ENCODE results near the gene C19orf25.
A peak's percentile ranks its signal among the peaks of the same experiment; 100 is the strongest.

Gene C19orf25

DNA sequence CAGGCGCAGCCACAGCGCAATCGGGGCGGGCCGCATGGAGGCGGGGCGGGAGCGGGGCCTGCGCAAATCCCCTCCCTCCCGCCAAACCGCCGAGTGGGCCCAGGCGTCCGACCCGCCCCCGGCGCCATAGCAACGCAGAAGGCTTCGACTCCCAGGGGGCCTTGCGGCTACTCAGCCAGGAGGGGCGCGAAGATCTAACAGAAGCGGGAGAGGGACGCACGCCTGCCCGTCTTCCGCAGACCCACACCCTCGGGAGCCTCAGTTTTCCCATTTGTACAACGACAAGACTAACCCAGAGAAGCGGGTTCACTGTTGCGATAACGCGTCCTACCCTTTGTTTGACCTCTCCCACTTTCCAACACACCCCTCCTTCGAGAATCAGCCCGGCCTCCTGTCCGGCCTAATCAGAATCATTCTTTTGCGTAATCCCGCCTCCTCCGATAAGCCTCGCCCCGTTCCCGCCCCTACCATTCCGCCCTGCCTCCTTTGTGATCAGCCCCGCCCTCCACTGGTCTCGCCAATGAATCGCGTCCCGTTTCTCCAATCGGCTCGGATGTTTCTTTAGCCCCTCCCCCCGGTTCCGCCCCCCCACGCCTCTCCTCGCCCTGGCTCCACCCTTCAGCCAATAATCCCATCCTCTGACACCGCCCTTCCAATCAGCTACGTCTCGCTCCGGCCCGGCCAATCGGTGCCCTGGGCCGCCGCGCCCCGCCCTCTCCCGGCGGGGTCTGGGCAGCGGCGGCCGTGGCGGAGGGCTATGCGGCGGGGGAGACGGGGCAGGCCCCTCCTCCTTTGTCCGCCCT lies 11.5 kb upstream of the C19orf25 start, which contains the start of gene PCSK4:
TSS of gene PCSK4 (minus strand) at position 40 of the 803 bp plus-strand sequence. CDS start at position 36, 4 bp downstream.
- H3K27me3 ChIP-seq (ENCODE audit: insufficient read depth, low read length, poor library complexity), result peaks cover 4% of the 10 kb centered on the region
- no CpG with 5 or more reads among the region's 74 CpGs for WGBS (ENCODE audit: extremely low coverage, insufficient coverage, low lambda C conversion rate)
- no peak within 1 kb of the TSS for H3K27ac ChIP-seq (ENCODE audit: low read depth, low read length)

GRCh38 chr19:1489463-1490310 lies 10.7 kb upstream of the C19orf25 start:
- H3K18ac ChIP-seq (ENCODE audit: low read length), result peak overlapping the region; percentile 11
- no peaks in the 10 kb centered on the region for H3K79me2 ChIP-seq (ENCODE audit: control insufficient read depth, insufficient read depth, low read length)
- H3K56ac ChIP-seq (ENCODE audit: low read length), result peak overlapping the region; percentile 87
- H2BK120ac ChIP-seq (ENCODE audit: low read depth, low read length), result no peak overlapping the region
- H3K9ac ChIP-seq (ENCODE audit: low read length), result peak overlapping the region; percentile 82
- peaks cover 4% of the 10 kb centered on the region for H3K27me3 ChIP-seq (ENCODE audit: insufficient read depth, low read length, poor library complexity)
- no peak for DNase-seq
- no peak overlapping the region for H2BK15ac ChIP-seq (replicated peaks; ENCODE audit: low read depth)
- H2BK5ac ChIP-seq (ENCODE audit: low read length), result no peak overlapping the region
- H3K4me3 ChIP-seq (ENCODE audit: low read length), result peak overlapping the region; percentile 35
- no peak overlapping the region for H3K23ac ChIP-seq (ENCODE audit: low read length)
- H3K4ac ChIP-seq (ENCODE audit: low read depth, low read length), result no peak overlapping the region
- H3K79me1 ChIP-seq (ENCODE audit: low read length), result no peaks in the 10 kb centered on the region
- H4K8ac ChIP-seq (ENCODE audit: low read depth, low read length), result no peak overlapping the region
- no peak overlapping the region for H4K5ac ChIP-seq (ENCODE audit: low read length)
- no peaks in the 10 kb centered on the region for H3K4me1 ChIP-seq (ENCODE audit: control insufficient read depth, low read depth, low read length)
- H2AK5ac ChIP-seq (ENCODE audit: low read length), result no peak overlapping the region
- no peak overlapping the region for H3K27ac ChIP-seq (ENCODE audit: low read depth, low read length)
- H3K4me2 ChIP-seq (ENCODE audit: low read length), result peak overlapping the region; percentile 67
- no CpG with 5 or more reads among the region's 37 CpGs for WGBS (ENCODE audit: extremely low coverage, insufficient coverage, low lambda C conversion rate)
- no peaks in the 10 kb centered on the region for H3K36me3 ChIP-seq (ENCODE audit: control insufficient read depth, insufficient read depth, low read length)

More for the DNA sequence above, 11.5 kb upstream of the C19orf25 start, which contains the start of gene PCSK4:
- H3K4me3 ChIP-seq (ENCODE audit: low read length), result peak within 1 kb of the TSS; percentile 41
- H2BK120ac ChIP-seq (ENCODE audit: low read depth, low read length), result no peak within 1 kb of the TSS
- H2AK5ac ChIP-seq (ENCODE audit: low read length), result no peak within 1 kb of the TSS
- H3K56ac ChIP-seq (ENCODE audit: low read length), result peak within 1 kb of the TSS; percentile 87
- H4K5ac ChIP-seq (ENCODE audit: low read length), result no peak within 1 kb of the TSS
- no peaks in the 10 kb centered on the region for H3K79me1 ChIP-seq (ENCODE audit: low read length)
- no peaks in the 10 kb centered on the region for H3K36me3 ChIP-seq (ENCODE audit: control insufficient read depth, insufficient read depth, low read length)
- no peaks in the 10 kb centered on the region for H3K79me2 ChIP-seq (ENCODE audit: control insufficient read depth, insufficient read depth, low read length)
- H3K4ac ChIP-seq (ENCODE audit: low read depth, low read length), result no peak within 1 kb of the TSS
- H3K18ac ChIP-seq (ENCODE audit: low read length), result peak within 1 kb of the TSS; percentile 11
- peak; percentile 99 for DNase-seq
- peak within 1 kb of the TSS; percentile 82 for H3K9ac ChIP-seq (ENCODE audit: low read length)
- no peak within 1 kb of the TSS for H2BK5ac ChIP-seq (ENCODE audit: low read length)
- no peak within 1 kb of the TSS for H2BK15ac ChIP-seq (replicated peaks; ENCODE audit: low read depth)
- no peaks in the 10 kb centered on the region for H3K4me1 ChIP-seq (ENCODE audit: control insufficient read depth, low read depth, low read length)
- no peak within 1 kb of the TSS for H4K8ac ChIP-seq (ENCODE audit: low read depth, low read length)
- peak within 1 kb of the TSS; percentile 85 for H3K4me2 ChIP-seq (ENCODE audit: low read length)
- no peak within 1 kb of the TSS for H3K23ac ChIP-seq (ENCODE audit: low read length)

DNA sequence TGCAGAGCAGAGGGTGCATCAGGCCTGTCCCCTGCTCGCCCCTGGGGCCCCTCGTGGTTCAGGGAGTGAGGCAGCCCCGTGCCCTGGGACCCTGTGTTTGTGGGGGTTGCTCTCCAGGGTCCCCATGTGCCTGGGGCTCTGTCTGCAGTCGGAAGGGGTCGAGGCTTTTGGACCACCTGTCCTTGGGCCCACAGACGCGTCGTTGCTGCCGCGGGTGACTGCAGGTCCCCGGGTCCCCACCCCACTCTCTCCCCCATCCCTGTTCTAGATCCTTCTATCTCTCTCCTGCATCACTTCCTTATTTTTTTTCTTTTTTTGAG lies 9.2 kb upstream of the C19orf25 start:
- H3K4me3 ChIP-seq (ENCODE audit: low read length), result no peak overlapping the region
- no peak overlapping the region for H2BK5ac ChIP-seq (ENCODE audit: low read length)
- no peak overlapping the region for H3K9ac ChIP-seq (ENCODE audit: low read length)
- H3K27ac ChIP-seq (ENCODE audit: low read depth, low read length), result no peak overlapping the region
- H3K4me2 ChIP-seq (ENCODE audit: low read length), result no peak overlapping the region
- no peak overlapping the region for H4K8ac ChIP-seq (ENCODE audit: low read depth, low read length)
- no peak overlapping the region for H3K18ac ChIP-seq (ENCODE audit: low read length)
- WGBS (ENCODE audit: extremely low coverage, insufficient coverage, low lambda C conversion rate), result no CpG with 5 or more reads among the region's 11 CpGs
- H2AK5ac ChIP-seq (ENCODE audit: low read length), result no peak overlapping the region
- peaks cover 4% of the 10 kb centered on the region for H3K27me3 ChIP-seq (ENCODE audit: insufficient read depth, low read length, poor library complexity)
- no peak overlapping the region for H4K5ac ChIP-seq (ENCODE audit: low read length)
- H3K79me2 ChIP-seq (ENCODE audit: control insufficient read depth, insufficient read depth, low read length), result no peaks in the 10 kb centered on the region
- H3K56ac ChIP-seq (ENCODE audit: low read length), result no peak overlapping the region
- H3K79me1 ChIP-seq (ENCODE audit: low read length), result no peaks in the 10 kb centered on the region
- no peak for DNase-seq
- H3K4ac ChIP-seq (ENCODE audit: low read depth, low read length), result no peak overlapping the region
- no peak overlapping the region for H2BK15ac ChIP-seq (replicated peaks; ENCODE audit: low read depth)
- no peak overlapping the region for H2BK120ac ChIP-seq (ENCODE audit: low read depth, low read length)
- H3K4me1 ChIP-seq (ENCODE audit: control insufficient read depth, low read depth, low read length), result no peaks in the 10 kb centered on the region
- H3K36me3 ChIP-seq (ENCODE audit: control insufficient read depth, insufficient read depth, low read length), result no peaks in the 10 kb centered on the region
- H3K23ac ChIP-seq (ENCODE audit: low read length), result no peak overlapping the region

DNA sequence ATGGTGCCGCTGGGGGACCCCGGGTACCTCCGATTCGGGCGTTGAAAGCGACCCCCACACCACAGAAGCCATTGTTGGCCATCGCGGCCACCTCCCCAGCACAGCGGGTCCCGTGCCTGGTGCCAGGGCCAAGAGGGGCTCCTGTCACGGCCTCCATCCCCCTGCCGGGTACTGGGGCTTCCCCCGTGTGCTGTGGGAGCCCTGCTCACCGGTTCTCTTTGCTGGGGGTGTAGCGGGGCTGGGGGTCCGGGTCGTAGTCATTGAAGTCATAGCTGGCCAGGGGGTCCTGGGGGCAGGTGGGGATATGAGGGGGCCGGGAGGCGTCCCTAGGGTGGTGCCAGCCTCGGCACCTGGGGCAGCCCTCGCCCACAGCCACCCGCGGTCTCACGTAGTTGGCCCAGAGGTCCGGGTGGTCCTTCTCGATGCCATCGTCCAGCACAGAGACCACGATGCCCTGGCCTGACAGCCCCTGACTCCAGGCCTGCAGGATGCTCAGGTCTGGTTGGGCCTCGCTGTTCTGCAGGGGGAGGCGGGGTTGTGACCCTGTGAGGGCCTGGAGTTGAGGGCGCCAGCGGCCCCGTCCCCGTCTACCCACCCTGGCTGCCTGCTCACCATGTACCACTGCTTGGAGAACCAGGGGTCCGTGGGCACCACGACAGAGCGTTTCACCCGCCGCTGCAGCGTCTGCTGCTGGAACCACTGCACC lies 8.7 kb upstream of the C19orf25 start:
- no peak overlapping the region for H3K18ac ChIP-seq (ENCODE audit: low read length)
- H3K9ac ChIP-seq (ENCODE audit: low read length), result no peak overlapping the region
- H3K79me1 ChIP-seq (ENCODE audit: low read length), result no peaks in the 10 kb centered on the region
- H2AK5ac ChIP-seq (ENCODE audit: low read length), result no peak overlapping the region
- H4K5ac ChIP-seq (ENCODE audit: low read length), result no peak overlapping the region
- H4K8ac ChIP-seq (ENCODE audit: low read depth, low read length), result no peak overlapping the region
- H3K4ac ChIP-seq (ENCODE audit: low read depth, low read length), result no peak overlapping the region
- no peak overlapping the region for H2BK120ac ChIP-seq (ENCODE audit: low read depth, low read length)
- no peak overlapping the region for H3K4me2 ChIP-seq (ENCODE audit: low read length)
- H3K27ac ChIP-seq (ENCODE audit: low read depth, low read length), result no peak overlapping the region
- no peaks in the 10 kb centered on the region for H3K4me1 ChIP-seq (ENCODE audit: control insufficient read depth, low read depth, low read length)
- no peak overlapping the region for H3K23ac ChIP-seq (ENCODE audit: low read length)
- no CpG with 5 or more reads among the region's 40 CpGs for WGBS (ENCODE audit: extremely low coverage, insufficient coverage, low lambda C conversion rate)
- no peak for DNase-seq
- H3K79me2 ChIP-seq (ENCODE audit: control insufficient read depth, insufficient read depth, low read length), result no peaks in the 10 kb centered on the region
- no peak overlapping the region for H2BK15ac ChIP-seq (replicated peaks; ENCODE audit: low read depth)
- H3K27me3 ChIP-seq (ENCODE audit: insufficient read depth, low read length, poor library complexity), result peaks cover 4% of the 10 kb centered on the region
- H3K4me3 ChIP-seq (ENCODE audit: low read length), result no peak overlapping the region
- no peak overlapping the region for H3K56ac ChIP-seq (ENCODE audit: low read length)
- H2BK5ac ChIP-seq (ENCODE audit: low read length), result no peak overlapping the region
- no peaks in the 10 kb centered on the region for H3K36me3 ChIP-seq (ENCODE audit: control insufficient read depth, insufficient read depth, low read length)

- Histone ChIP-seq H3K4me1 (ENCODE audit: control insufficient read depth, low read depth, low read length) (no peaks in the 10 kb centered on the region), H3K56ac (ENCODE audit: low read length) (no peak overlapping the region), H2AK5ac (ENCODE audit: low read length) (no peak overlapping the region), H2BK120ac (ENCODE audit: low read depth, low read length) (no peak overlapping the region), H3K4me3 (ENCODE audit: low read length) (no peak overlapping the region), H4K8ac (ENCODE audit: low read depth, low read length) (no peak overlapping the region), H3K4ac (ENCODE audit: low read depth, low read length) (no peak overlapping the region), H2BK5ac (ENCODE audit: low read length) (no peak overlapping the region), H3K27me3 (ENCODE audit: insufficient read depth, low read length, poor library complexity) (peaks cover 4% of the 10 kb centered on the region), H4K5ac (ENCODE audit: low read length) (no peak overlapping the region), H3K18ac (ENCODE audit: low read length) (no peak overlapping the region), H3K79me2 (ENCODE audit: control insufficient read depth, insufficient read depth, low read length) (no peaks in the 10 kb centered on the region), H3K4me2 (ENCODE audit: low read length) (no peak overlapping the region), H3K36me3 (ENCODE audit: control insufficient read depth, insufficient read depth, low read length) (no peaks in the 10 kb centered on the region), H2BK15ac (replicated peaks; ENCODE audit: low read depth) (no peak overlapping the region), H3K79me1 (ENCODE audit: low read length) (no peaks in the 10 kb centered on the region), H3K27ac (ENCODE audit: low read depth, low read length) (no peak overlapping the region), H3K9ac (ENCODE audit: low read length) (no peak overlapping the region), H3K23ac (ENCODE audit: low read length) (no peak overlapping the region)
- WGBS (ENCODE audit: extremely low coverage, insufficient coverage, low lambda C conversion rate), result no CpG with 5 or more reads among the region's 56 CpGs
- DNase-seq, result no peak
Observed at GRCh38 chr19:1486720-1487575, 7.9 kb upstream of the C19orf25 start.

Data from mesendoderm (in vitro differentiated cells).